NCI-H774 (cell line): ENCODE data around the gene HDAC8.
A peak's percentile ranks its signal among the peaks of the same experiment; 100 is the strongest.
"Not testable (repeated sequence)": the region's sequence is repeated elsewhere in the genome, so short reads cannot be mapped to it uniquely, and the experiment has no call there.

Source experiments
- DNase-seq: peaks from one replicate; lab custom pipeline; 2025; lab: John Stamatoyannopoulos, UW

The HDAC8 gene

GRCh38 chrX:72372735-72373134 is 199.9 kb downstream of the HDAC8 start:
- DNase-seq: no peak

DNA sequence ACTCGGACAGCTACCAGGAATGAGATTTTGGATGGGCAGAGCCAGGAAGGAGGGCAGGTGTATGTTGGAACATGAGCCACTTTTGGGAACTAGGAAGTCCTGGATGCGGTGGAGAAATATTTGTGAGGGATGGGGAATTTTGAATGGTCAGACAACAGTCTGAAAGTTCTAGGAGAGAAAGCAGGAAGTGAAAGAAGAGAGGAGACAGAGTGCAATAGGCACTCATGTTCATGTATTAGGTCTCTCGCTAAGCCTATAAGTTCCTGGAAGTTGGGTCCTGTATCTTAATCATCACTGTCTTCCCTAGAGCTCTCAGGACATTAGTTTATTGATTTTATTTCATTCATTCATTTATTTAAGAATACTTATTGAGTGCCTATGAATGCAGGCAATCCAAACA is 201.2 kb downstream of the HDAC8 start:
- no peak for DNase-seq

GRCh38 chrX:72368796-72369195 is 203.8 kb downstream of the HDAC8 start:
- DNase-seq: no peak

DNA sequence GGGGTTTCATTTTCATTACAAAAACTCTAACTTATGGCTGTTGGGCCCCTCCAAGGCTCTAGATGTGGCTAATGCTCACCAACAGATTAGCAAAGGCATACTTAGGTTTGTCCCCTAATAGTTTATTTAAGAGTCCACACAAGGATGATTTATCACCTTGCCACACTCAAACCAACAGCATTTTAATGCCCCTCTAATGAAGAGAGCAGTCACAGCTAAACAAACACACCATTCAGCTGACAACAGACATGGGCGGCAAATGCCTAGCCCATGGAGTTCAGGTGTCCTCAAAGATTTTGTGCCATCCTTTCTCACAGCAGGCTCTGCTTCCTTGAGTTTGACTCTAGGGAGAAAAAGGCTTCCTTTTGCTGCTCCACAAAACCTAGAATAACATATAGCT is 205.1 kb downstream of the HDAC8 start:
- peak; percentile 0 for DNase-seq

- DNase-seq: peak; percentile 6
These were observed 205.8 kb downstream of the HDAC8 start for GRCh38 chrX:72366701-72367454.

GRCh38 chrX:72366178-72366577 is 206.5 kb downstream of the HDAC8 start:
- DNase-seq: no peak

- no peak for DNase-seq
These were observed 207.5 kb downstream of the HDAC8 start for GRCh38 chrX:72365126-72365525.

DNA sequence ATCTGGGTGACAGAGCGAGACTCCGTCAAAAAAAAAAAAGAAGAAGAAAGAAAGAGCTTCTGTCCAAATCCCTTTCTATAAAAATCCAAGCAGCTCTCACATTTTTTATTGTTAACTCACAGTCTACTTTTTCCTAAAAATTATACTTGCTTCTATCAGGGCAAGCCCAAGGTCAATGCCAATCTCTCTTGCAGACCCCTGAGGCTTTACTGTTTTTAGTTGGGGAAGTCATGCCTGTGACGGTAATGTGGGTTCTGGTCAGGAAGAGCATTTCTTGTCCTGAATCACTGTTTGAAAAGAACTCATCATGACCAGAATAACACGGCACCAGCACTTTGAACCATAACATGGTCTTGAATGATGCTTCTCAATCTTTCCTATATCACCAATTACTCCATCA is 212.3 kb downstream of the HDAC8 start:
- no peak for DNase-seq

DNA sequence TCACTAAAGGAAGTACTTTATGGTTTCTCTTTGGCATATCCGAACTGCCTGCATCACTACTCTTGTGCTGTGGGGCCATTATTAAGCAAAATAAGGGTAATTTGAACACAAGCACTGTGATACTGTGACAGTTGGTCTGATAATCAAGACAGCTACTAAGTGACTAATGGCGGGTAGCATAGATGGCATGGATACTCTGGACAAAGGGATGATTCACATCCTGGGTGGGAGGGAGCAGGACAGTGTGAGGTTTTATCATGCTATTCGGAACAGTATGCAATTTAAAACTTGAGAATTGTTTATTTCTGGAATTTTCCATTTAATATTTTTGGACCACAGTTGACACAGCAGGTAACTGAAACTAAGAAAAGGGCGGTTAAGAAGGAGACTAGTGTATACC is 214.3 kb downstream of the HDAC8 start:
- no peak for DNase-seq

- no peak for DNase-seq
These were observed 219.9 kb downstream of the HDAC8 start for GRCh38 chrX:72352786-72353185.

DNA sequence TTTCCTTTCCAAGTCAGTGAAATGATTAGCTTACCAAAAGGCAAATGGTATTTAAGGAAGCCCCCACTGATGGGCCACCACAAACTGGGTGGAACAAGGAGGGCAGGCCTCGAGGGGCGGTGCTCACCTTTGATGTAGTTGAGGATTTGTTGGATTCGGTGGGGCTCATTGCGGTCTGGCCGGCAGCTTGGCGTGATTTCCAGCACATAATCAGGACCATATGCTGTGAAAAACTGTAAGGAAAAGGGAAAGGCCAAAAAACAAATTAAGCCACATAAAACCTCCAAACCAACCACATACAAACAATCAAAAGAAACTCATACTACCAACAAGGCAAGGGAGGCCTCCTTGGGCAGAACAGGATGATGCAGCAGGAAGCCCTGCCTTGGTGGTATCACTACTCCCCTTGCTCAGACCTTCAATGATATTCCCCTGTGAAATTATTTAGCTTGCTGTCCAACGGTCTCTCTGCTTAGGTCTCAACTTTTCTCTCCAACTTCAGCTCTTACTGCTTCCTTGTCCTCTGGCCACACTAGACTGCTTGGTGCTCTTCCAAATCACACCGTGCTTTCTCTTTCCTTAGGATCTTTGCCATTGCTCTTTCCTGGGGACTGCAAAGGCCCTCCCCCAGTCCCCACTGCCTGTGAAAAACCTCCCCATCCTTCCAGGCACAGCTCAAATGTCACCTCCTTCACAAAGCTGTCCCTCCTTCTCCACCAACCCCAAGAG is 220.9 kb downstream of the HDAC8 start:
- no peak for DNase-seq

GRCh38 chrX:72349190-72349589 is 223.5 kb downstream of the HDAC8 start:
- no peak for DNase-seq

- DNase-seq: no peak
These were observed 224.2 kb downstream of the HDAC8 start for GRCh38 chrX:72348247-72348979.

DNA sequence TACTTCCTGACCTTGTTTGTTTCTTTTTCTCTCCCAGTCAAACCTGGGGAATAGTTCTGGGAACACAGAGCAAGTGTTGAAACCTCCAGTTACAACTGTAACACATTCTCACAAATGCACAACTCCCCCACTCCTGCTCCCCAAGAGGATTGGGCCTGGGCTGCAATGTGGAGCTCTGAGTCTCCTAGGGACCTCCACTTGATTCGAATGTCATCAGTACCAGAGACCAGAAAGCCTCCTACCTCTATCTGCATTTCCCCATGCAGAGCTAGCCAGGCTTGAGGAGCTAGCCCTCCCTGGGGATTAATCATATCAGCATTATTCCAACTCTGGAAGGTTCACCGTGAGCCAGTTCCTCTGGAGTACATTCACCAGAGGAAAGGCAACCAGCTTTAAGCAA is 225.3 kb downstream of the HDAC8 start:
- no peak for DNase-seq

- no peak for DNase-seq
These were observed 226.2 kb downstream of the HDAC8 start for GRCh38 chrX:72346302-72346949.

GRCh38 chrX:72340626-72341025 is 232.0 kb downstream of the HDAC8 start:
- DNase-seq: no peak

DNA sequence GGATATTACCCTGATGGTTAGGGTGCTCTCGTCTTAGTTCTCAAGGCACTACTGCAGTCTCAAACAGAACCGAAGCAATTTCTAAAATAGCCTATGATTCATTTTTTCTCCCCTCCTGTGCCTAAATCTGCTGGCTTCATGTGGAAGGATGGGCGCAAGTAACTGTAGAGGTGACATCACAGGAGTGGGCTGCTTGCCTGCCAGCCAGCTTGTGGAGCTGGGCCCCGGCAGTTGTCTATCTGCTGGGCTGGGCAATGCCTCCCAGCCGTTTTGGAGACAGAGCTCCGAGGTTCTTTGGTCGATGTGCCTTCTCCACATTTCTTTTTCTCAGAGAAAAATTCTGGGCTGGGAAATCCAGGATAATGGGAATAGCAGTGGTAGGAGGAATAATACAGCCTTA is 232.6 kb downstream of the HDAC8 start:
- DNase-seq: no peak

DNA sequence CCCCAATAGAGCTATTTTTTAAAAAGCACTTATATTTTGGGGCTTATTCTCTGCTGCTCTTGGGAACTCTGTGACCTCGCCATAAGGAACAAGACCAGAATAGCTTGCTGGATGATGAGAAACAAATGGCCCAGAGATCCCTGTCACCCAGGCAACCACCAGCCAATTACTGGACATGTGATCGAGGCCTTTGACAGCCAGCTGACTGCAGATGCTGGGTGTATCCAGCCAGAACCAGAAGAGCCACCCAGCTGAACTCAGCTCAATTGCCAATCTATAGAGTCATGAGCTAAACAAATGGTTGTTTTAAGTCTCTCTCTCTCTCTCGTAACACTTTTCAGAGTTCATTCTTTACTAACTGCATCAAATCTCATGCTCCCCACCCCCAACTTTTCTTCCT is 242.5 kb downstream of the HDAC8 start:
- DNase-seq: no peak

GRCh38 chrX:72326605-72327300 is 245.9 kb downstream of the HDAC8 start:
- no peak for DNase-seq

DNA sequence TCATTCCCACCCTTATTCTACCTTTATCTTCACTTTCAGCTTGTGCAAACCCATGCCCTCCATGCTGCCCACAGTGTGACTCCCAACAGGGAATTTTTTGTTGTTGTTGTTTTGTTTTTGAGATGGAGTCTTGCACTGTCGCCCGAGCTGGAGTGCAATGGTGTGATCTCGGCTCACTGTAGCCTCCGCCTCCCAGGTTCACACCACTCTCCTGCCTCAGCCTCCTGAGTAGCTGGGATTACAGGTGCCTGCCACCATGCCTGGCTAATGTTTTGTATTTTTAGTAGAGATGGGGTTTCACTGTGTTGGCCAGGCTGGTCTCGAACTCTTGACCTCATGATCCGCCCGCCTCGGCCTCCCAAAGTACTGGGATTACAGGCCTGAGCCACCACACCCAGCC is 253.0 kb downstream of the HDAC8 start:
- not testable (repeated sequence) for DNase-seq

DNA sequence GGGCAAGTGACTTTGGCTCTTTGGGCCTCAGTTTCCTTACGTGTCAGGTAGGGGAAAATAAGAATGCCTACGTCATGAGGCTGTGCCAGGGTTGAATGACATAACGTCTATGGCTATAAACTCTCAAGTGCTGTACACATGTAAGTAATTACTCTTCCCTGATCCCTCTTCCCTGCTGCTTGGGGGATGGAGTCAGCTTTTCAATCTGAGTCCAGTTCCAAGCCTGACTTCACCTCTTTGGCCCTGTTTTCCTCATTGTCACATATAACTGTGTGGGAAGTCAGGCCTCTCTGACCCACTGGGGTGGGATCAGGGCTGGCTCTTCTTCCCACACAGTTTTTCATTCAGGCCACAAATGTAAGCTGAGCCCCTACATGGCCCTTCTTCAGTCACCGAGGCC is 255.5 kb downstream of the HDAC8 start:
- DNase-seq: no peak
